HG02763 (cell line): ENCODE data around the gene TOR1A.
"Not testable (repeated sequence)": the region's sequence is repeated elsewhere in the genome, so short reads cannot be mapped to it uniquely, and the experiment has no call there.

ENCODE experiments used
- ATAC-seq: cut with Tn5 transposase; IDR thresholded peaks from one replicate; pipeline ENCODE4 v1.9.1; 2021; ENCODE audit warnings: mild to moderate bottlenecking, moderate library complexity; ENCODE audit not compliant: unreplicated experiment

Gene TOR1A

DNA sequence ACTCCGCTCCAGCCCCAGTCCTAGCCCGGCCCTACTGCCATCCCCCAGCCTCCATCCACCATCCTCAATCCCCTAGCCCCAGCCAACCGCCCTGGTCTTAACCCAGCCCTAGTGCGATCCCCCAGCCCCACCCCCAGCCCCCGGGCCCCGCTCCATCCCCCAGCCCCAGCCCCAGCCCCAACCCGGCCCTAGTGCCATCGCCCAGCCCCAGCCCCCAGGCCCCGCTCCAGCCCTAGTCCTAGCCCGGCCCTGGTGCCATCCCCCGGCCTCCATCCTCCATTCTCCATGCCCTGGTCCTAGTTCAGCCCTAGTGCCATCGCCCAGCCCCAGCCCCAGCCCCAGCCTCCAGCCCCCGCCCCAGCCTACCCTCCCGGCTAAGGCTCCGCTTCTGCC lies 398 bp downstream of the TOR1A start:
- no peak for ATAC-seq

DNA sequence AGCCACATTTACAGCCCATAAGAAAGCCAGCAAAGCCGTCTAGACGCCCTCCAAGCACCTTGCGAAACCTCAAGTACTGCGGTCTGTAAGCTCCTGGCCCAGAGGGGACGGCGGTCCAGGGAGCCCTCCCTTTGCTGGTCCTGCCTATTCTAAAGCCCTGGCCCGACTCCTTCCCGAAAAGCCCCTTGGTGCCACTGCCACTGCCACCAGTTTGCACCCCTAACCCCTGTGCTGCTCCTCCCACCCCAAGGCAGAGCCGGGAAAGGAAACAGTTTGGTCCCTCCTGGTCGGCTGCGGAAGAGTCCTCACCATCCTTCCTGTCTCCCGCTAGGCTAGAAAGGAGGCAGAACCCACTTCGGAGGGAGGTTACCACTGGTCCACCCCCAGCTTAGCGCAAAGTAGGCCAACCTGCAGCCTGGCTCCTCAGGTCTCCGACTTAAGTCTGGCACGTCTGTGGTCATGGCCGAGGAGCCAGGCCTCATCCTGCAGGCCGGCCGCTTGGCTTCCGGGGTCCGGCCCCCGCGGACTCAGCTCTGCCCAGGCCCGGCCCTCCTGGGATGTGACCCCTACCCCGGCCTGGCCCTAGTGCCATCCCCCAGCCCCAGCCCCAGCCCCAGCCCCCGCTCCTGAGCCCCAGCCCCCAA lies 916 bp downstream of the TOR1A start:
- ATAC-seq, result no peak

DNA sequence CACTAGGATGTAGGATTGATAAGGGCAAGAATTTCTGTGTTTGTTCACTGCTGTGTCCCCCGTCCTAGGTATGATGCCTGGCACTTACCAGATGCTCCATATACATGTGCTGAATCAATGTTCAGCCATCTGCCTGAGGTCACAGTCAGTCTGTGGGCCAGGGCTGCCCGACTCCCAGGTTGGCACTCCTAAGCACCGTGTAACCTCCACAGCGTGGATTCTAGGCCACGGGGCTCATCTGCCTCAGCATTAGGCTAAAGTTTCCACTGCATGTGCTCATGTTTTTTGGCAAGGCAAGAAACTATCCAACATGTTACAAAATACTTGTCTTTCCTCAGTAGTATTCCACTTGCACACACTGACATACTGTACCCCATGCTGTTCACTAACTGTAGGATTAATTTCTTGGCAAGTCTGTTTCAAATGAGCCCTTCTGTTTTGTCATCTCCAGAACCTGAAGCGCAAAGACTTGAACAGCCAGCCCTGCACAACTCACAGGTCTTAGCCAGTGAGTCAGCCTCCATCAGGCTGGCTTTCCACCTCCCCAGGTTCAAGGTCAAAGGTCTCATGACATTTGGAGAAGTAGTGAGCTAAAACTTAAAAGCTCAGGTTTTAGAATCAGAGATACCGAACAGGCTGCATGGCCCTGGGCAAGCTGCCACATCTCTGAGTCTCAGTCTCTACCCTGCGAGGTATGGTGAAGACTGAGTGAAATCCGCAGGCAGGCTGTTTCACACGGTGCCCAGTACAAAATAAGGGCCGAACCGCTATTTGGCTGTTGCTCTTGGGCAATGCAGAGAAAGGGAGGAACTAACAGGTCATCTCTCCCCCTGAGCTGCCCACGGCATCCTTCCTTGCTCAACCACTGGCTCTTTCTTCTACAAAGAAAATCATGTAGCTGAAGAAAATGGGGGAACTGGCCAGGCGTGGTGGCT lies 7.2 kb downstream of the TOR1A start:
- no peak for ATAC-seq

- ATAC-seq, result no peak
Measured at GRCh38 chr9:129815278-129815677, 8.7 kb downstream of the TOR1A start.

DNA sequence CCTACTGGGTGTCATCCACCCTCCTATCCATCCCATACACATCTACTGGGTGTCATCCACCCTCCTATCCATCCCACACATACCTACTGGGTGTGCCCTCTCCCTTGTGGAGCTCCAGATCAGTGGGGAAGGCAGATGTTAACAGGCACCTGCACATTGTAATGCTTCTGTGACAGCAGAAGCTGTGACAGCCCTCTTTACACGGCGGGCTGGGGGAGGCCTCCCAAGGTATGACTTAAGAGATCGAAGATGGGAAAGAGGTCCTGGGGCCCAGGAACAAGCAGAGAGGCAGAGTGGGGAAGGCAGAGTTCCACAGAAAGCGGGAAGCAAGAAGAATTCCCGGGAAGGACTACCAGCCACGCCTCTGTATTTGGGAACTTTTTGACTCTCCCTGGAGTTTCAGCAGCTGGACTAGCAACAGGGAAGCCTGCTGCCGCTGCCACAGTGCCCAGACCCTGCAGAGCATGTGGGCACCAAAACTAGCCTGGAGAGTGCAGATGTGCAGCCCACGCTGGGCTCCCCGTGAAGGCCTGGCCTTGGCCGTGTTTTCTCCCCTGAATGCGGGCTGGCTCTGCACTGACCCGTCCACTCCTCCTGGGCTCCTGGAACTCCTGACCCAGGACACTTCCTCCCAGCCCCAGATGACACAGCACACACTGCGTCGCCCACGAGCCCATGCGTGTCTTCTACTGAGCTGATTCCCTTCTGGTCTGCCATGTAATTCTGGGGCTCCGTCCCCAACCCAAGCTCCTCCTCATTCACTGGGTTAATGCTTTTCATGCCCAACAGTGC lies 9.3 kb downstream of the TOR1A start:
- no peak for ATAC-seq

- no peak for ATAC-seq
Measured at GRCh38 chr9:129813661-129814060, 10.3 kb downstream of the TOR1A start.

DNA sequence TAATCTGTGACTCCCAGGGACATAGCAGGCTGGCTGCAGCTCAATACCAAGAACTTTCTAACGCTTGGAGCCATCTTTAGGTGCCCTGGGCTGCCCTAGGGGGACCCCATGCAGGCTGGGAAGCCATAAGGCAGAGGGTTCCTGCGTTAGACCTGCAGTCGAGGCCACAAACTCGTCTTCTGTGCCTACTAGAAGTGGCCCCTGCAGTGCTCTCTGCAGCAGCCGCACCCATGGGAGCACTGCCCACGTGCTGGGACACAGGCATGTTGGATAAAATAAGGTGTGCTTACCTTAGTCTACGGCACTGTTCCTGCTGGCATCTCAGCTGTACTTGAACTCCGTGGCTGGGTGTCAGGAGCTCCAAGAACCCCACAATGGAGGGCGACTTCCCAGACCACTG lies 11.6 kb downstream of the TOR1A start:
- no peak for ATAC-seq

DNA sequence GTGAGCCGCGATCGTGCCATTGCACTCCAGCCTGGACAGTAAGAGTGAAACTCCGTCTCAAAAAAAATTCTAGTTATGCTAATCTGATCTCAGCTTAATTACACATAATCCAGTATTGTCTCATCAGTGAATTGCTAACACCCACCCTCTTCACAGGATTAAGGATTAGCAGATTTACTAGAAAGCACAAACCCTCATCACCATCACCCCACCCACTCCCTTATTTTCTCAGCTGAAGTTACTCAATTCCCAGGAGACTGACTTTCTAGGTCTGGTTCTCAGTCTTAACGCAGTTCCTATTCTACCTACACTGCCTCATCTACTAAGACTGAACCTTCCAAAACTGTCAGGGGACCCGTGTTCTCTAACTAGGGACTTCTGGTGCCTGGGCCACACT lies 12.0 kb downstream of the TOR1A start:
- ATAC-seq, result no peak

- ATAC-seq, result no peak
Measured at GRCh38 chr9:129810788-129811187, 13.1 kb downstream of the TOR1A start.

DNA sequence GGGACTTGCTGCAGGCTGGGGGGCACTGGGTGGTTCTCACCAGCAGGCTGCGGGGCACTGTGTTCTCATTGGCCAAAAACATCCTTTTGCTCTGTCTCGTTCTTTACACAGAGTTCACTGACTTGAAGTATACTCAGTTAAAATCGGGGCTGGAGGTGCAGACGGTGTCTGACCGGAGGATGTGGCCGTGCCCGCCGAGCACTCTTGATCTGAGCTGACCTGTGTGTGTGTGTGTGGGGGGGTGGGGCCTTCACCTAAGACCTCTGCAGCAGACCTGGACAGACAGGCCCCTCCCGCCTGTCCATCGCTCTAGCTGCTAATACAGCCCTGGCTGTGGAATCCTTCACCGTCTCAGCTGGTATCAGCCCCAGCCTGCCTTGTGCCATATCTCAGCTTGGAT lies 13.8 kb downstream of the TOR1A start:
- ATAC-seq, result no peak

- no peak for ATAC-seq
Measured at GRCh38 chr9:129809346-129809745, 14.6 kb downstream of the TOR1A start.

- ATAC-seq, result no peak
Measured at GRCh38 chr9:129806061-129806460, 17.9 kb downstream of the TOR1A start.

- ATAC-seq, result no peak
Measured at GRCh38 chr9:129803676-129804060, 20.3 kb downstream of the TOR1A start.

DNA sequence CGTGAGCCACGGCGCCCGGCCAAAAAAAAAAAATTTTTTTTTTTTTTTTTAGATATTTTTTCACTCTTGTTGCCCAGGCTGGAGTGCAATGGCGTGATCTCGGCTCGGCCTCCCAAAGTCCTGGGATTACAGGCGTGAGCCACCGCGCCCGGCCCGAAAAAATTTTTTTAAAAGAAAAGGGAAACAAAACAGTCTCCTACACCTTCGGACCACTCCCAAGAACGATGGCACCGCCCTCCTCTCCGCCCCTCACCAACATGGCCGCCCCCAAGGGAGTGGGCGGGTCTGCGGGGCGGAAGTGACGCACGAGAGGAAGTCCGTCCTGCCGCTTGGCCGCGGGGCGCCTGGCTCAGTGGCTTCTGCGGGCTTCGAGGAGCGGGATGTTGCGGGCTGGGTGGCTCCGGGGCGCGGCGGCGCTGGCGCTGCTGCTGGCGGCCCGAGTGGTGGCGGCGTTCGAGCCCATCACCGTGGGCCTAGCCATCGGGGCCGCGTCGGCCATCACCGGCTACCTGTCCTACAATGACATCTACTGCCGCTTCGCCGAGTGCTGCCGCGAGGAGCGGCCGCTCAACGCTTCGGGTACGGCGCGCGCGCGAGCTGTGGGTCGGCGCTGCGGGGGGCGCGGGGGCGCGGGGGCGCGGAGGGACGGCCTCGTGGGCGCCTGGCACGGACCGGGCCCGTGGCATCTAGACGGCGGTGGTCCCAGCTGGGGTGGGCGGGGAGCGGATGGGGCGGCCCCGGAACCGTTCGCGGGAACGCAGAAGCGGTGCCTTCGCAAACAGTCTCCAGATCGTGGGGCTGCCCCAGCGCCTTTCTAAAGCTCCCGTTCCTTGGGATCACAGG lies 20.9 kb downstream of the TOR1A start, which contains the start of gene TOR1B:
TOR1B (plus strand) TSS at position 352 of the 843 bp plus-strand sequence; CDS start at position 381, 29 bp downstream.
- ATAC-seq, result peak; percentile 84

DNA sequence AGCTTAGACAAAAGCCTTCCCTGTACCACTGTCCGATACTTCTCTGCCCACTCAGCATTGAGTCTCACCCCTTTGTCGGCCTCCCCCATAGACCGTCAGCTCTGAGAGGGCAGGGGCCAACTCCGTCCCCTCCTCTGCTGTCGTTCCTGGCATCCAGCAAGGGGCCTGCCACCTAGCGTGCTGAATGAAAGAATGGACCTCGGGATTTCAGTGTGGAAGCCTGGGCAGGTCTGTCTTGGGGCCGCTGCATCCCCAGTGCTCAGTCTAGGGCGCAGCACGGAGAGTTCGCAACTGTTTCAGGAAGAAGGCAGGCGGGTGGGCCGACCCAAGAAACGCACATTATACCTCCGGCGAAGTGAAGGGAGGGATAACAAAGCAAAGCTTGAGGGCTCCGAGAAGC lies 22.4 kb downstream of the TOR1A start:
- no peak for ATAC-seq

DNA sequence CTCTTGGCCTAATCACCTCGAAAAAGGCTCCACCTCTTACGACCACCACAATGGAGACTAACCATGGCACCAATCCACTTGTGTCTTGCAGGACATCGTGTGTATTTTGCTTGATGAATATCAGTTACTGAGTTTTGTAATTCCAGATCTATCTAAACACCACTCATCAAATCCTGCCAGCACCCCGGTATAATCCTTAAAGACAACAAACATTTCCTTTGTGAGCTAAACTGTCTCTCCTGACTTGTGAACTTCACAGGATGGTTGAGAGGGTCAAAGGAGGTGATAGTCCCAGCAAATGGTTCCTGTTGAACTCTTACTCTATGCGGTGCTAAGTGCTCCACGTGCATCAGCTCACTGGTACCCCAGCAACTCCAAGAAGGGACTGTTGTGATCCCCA lies 25.0 kb downstream of the TOR1A start:
- no peak for ATAC-seq

DNA sequence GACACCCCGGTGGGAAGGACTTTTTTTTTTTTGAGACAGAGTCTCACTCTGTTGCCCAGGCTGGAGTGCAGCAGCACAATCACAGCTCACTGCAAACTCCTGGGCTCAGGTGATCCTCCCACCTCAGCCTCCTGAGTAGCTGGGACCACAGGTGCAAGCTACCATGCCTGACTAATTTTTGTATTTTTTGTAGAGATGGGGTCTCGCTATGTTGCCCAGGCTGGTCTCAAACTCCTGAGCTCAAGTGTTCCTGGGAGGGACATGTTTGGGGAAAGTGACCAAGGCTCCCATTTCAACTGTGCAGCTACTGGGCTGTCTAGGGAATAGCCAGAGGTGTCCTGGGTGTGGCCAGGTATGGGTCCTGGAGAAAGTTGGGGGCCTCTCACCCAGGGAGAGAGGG lies 27.9 kb downstream of the TOR1A start:
- ATAC-seq, result not testable (repeated sequence)

- ATAC-seq, result no peak
Measured at GRCh38 chr9:129794549-129794948, 29.4 kb downstream of the TOR1A start.

DNA sequence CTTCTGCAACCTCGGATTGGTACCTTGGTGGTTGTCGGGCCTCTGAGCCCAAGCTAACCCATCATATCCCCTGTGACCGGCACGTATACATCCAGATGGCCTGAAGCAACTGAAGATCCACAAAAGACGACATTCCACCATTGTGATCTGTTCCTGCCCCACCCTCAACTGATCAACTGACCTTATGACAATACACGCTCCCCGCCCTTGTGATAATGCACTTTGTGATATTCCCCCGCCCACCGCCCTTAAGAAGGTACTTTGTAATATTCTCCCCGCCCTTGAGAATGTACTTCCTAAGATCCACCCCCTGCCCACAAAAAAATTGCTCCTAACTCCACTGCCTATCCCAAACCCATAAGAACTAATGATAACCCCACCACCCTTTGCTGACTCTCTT lies 37.5 kb downstream of the TOR1A start:
- no peak for ATAC-seq

GRCh38 chr9:129785866-129786265 lies 38.1 kb downstream of the TOR1A start:
- no peak for ATAC-seq

- not testable (repeated sequence) for ATAC-seq
Measured at GRCh38 chr9:129784970-129785369, 39.0 kb downstream of the TOR1A start.
